SU-DHL-6 (cell line): ENCODE data around the gene FOSL2.

ENCODE experiments used
- H2AFZ ChIP-seq: fragments of 200-600 bp; sonication (generic); 2 replicates; pipeline ENCODE4 v1.6.1; 2014; ENCODE audit warnings: low read depth, mild to moderate bottlenecking, moderate library complexity, mixed read lengths, antibody characterized with exemption, low read length; ENCODE audit not compliant: severe bottlenecking
- H3F3A ChIP-seq: fragments of 200-600 bp; shearing (Covaris generic); 2 replicates; pipeline ENCODE4 v1.6.0; 2016; ENCODE audit warnings: antibody characterized with exemption, mild to moderate bottlenecking; ENCODE audit not compliant: insufficient read depth
- H3K27ac ChIP-seq: fragments of 200-600 bp; sonication (generic); 2 replicates; pipeline ENCODE4 v1.5.1; 2016; ENCODE audit warnings: low read depth, mild to moderate bottlenecking, low read length, moderate library complexity, mixed read lengths
- H3K27me3 ChIP-seq: fragments of 200-600 bp; sonication (generic), shearing (Covaris generic); 2 replicates; pipeline ENCODE4 v1.6.0; 2014; ENCODE audit warnings: mild to moderate bottlenecking, low read length
- H3K36me3 ChIP-seq: fragments of 200-600 bp; sonication (generic); 2 replicates; pipeline ENCODE4 v1.6.1; 2014; ENCODE audit warnings: mild to moderate bottlenecking, low read length, mixed read lengths
- H3K4me2 ChIP-seq: fragments of 300-600, 200-600 bp; shearing (Covaris generic), sonication (generic); 2 replicates; pipeline ENCODE4 v1.6.0; 2014; ENCODE audit warnings: low read length, low read depth, mild to moderate bottlenecking; ENCODE audit not compliant: poor library complexity, severe bottlenecking
- H3K4me3 ChIP-seq: fragments of 200-600 bp; sonication (generic); 2 replicates; pipeline ENCODE4 v1.5.1; 2014; ENCODE audit warnings: antibody characterized with exemption, low read length, mild to moderate bottlenecking, mixed read lengths; ENCODE audit not compliant: insufficient read depth, poor library complexity, severe bottlenecking
- H3K79me2 ChIP-seq: fragments of 200-600 bp; sonication (generic); 2 replicates; pipeline ENCODE4 v1.6.1; 2014; ENCODE audit warnings: mild to moderate bottlenecking, low read length, moderate library complexity; ENCODE audit not compliant: insufficient read depth
- H3K9ac ChIP-seq: fragments of 200-600 bp; sonication (generic); 2 replicates; pipeline ENCODE4 v1.7.0; 2014; ENCODE audit warnings: mild to moderate bottlenecking, low read length
- H3K9me2 ChIP-seq: fragments of 200-600 bp; sonication (generic); replicated peaks from 2 replicates; pipeline ENCODE4 v1.6.1; 2014; ENCODE audit warnings: low read length; ENCODE audit not compliant: insufficient read depth
- H3K9me3 ChIP-seq: fragments of 200-600 bp; sonication (generic); 2 replicates; pipeline ENCODE4 v1.6.1; 2014; ENCODE audit warnings: low read length, mixed read lengths; ENCODE audit not compliant: insufficient read depth
- H4K20me1 ChIP-seq: fragments of 200-600 bp; sonication (generic); 2 replicates; pipeline ENCODE4 v1.6.1; 2014; ENCODE audit warnings: low read depth, mild to moderate bottlenecking, antibody characterized with exemption, low read length, moderate library complexity, mixed read lengths
- CTCF ChIP-seq: fragments of 200-600 bp; sonication (generic); IDR thresholded peaks from one replicate; pipeline ENCODE4 v1.5.1; 2017; ENCODE audit warnings: antibody characterized with exemption, mild to moderate bottlenecking, low read length, moderate library complexity; ENCODE audit not compliant: insufficient read depth, poor library complexity, severe bottlenecking
- EZH2phosphoT487 ChIP-seq: fragments of 200-600 bp; sonication (generic), shearing (Covaris generic); conservative IDR thresholded peaks from 2 replicates; pipeline ENCODE4 v1.6.1; 2018; ENCODE audit warnings: mild to moderate bottlenecking, antibody characterized with exemption, low read length, moderate library complexity, mixed read lengths

Gene FOSL2

GRCh38 chr2:28453396-28453795, 60.7 kb downstream of the FOSL2 start:
- no peak overlapping the region for H3K4me3 ChIP-seq
- no peak overlapping the region for H3K9ac ChIP-seq
- TF ChIP-seq EZH2phosphoT487 (no peak), CTCF (no peak)
- no peaks in the 10 kb centered on the region for H3K27me3 ChIP-seq
- no peak overlapping the region for H3K4me2 ChIP-seq
- H3K9me2 ChIP-seq: no peaks in the 10 kb centered on the region
- H4K20me1 ChIP-seq: no peaks in the 10 kb centered on the region
- H3F3A ChIP-seq: no peaks in the 10 kb centered on the region
- no peaks in the 10 kb centered on the region for H3K79me2 ChIP-seq
- H3K27ac ChIP-seq: no peak overlapping the region
- no peak overlapping the region for H2AFZ ChIP-seq
- no peaks in the 10 kb centered on the region for H3K9me3 ChIP-seq
- H3K36me3 ChIP-seq: no peaks in the 10 kb centered on the region

- no peaks in the 10 kb centered on the region for H3K36me3 ChIP-seq
- no peaks in the 10 kb centered on the region for H3K9me3 ChIP-seq
- no peaks in the 10 kb centered on the region for H3K9me2 ChIP-seq
- H4K20me1 ChIP-seq: no peaks in the 10 kb centered on the region
- H2AFZ ChIP-seq: no peak overlapping the region
- H3K9ac ChIP-seq: no peak overlapping the region
- H3K4me3 ChIP-seq: no peak overlapping the region
- H3K4me2 ChIP-seq: no peak overlapping the region
- no peaks in the 10 kb centered on the region for H3K27me3 ChIP-seq
- no peaks in the 10 kb centered on the region for H3K79me2 ChIP-seq
- H3F3A ChIP-seq: no peaks in the 10 kb centered on the region
- no peak overlapping the region for H3K27ac ChIP-seq
- TF ChIP-seq EZH2phosphoT487 (no peak), CTCF (no peak)
These were observed 61.6 kb downstream of the FOSL2 start for GRCh38 chr2:28454016-28454930.

GRCh38 chr2:28457237-28457636, 64.6 kb downstream of the FOSL2 start:
- Histone ChIP-seq H3K4me2 (no peak overlapping the region), H2AFZ (no peak overlapping the region), H3K9ac (no peak overlapping the region), H3K27ac (no peak overlapping the region), H3K27me3 (no peaks in the 10 kb centered on the region), H3K9me3 (no peaks in the 10 kb centered on the region), H3F3A (no peaks in the 10 kb centered on the region), H3K79me2 (no peaks in the 10 kb centered on the region), H3K4me3 (no peak overlapping the region), H4K20me1 (no peaks in the 10 kb centered on the region), H3K9me2 (no peaks in the 10 kb centered on the region), H3K36me3 (no peaks in the 10 kb centered on the region)
- TF ChIP-seq CTCF: no peak
- TF ChIP-seq EZH2phosphoT487: no peak
